Cardiac fibroblast (primary cell): ENCODE results near the gene UNC45A.

Experiments used
- DNase-seq, 2 donors: peaks; one replicate each; pipeline versions ENCODE4 v3.0.0 to v3.0.0-alpha.2; 2010; ENCODE audit warnings: low read depth in 2 of 2
- H3K4me3 ChIP-seq, 2 donors: replicated peaks in 1 of 2; 1 replicate in 1 of 2; 2 replicates in 1 of 2; pipeline ENCODE4 v1.5.1; 2011; ENCODE audit warnings: low read depth in 2 of 2, low read length in 2 of 2, mild to moderate bottlenecking in 2 of 2, moderate library complexity in 1 of 2
- TF ChIP-seq, protein P1 (sequence below): IDR thresholded peaks from one replicate; pipeline ENCODE4 v1.5.1; 2011; ENCODE audit warnings: low read depth, mild to moderate bottlenecking, low read length, inconsistent platforms

The UNC45A gene

DNA sequence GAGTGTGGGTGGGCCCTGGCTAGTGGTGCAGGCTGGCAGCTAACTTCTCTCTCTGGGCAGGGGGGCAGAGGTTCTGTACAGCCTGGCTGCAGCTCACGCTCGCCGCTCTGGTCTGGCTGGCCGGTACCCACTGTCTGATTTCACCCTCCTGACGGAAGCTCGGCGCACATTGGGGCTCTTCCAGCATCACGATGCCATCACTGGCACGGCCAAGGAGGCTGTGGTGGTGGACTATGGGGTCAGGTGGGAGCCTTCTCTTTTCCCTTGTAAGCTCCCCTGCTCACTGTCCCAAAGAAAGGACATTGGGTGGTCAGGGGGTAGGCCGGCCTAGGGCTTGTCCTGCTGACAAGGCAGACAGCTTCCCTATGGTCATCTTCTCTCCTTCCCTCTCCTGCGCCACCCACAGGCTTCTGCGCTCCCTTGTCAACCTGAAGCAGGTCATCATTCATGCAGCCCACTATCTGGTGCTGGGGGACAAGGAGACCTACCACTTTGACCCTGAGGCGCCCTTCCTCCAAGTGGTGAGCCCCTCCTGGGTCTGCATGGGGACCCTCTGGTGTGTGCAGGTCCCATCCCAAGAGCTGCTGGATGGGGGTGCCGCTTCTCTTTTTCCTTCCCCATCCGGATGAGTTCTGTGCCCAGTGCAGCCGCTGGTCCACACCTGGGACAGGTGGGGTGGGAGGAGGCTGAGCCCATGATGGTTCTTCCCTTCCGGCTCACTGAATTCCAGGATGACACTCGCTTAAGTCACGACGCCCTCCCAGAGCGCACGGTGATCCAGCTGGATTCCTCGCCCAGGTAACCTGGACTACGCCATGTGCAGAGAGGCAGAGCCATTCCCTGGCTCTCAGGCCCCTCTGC, 24.4 kb upstream of the UNC45A start:
- DNase-seq, result no peak
- TF ChIP-seq, protein P1, sequence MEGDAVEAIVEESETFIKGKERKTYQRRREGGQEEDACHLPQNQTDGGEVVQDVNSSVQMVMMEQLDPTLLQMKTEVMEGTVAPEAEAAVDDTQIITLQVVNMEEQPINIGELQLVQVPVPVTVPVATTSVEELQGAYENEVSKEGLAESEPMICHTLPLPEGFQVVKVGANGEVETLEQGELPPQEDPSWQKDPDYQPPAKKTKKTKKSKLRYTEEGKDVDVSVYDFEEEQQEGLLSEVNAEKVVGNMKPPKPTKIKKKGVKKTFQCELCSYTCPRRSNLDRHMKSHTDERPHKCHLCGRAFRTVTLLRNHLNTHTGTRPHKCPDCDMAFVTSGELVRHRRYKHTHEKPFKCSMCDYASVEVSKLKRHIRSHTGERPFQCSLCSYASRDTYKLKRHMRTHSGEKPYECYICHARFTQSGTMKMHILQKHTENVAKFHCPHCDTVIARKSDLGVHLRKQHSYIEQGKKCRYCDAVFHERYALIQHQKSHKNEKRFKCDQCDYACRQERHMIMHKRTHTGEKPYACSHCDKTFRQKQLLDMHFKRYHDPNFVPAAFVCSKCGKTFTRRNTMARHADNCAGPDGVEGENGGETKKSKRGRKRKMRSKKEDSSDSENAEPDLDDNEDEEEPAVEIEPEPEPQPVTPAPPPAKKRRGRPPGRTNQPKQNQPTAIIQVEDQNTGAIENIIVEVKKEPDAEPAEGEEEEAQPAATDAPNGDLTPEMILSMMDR, result no peak
- H3K4me3 ChIP-seq, result no peak overlapping the region

DNA sequence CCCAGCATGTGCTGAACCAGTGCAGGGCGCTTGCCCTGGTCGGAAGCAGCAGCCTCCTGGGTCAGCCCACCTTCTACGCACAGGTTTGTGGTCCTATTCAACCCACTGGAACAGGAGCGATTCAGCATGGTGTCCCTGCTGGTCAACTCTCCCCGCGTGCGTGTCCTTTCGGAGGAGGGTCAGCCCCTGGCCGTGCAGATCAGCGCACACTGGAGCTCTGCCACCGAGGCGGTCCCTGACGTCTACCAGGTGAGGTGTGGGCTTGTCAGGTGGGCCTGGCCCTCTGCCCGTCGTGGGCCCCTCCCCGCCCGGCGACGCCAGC, 23.8 kb upstream of the UNC45A start:
- no peak for DNase-seq
- no peak overlapping the region for H3K4me3 ChIP-seq
- TF ChIP-seq, protein P1, result no peak

DNA sequence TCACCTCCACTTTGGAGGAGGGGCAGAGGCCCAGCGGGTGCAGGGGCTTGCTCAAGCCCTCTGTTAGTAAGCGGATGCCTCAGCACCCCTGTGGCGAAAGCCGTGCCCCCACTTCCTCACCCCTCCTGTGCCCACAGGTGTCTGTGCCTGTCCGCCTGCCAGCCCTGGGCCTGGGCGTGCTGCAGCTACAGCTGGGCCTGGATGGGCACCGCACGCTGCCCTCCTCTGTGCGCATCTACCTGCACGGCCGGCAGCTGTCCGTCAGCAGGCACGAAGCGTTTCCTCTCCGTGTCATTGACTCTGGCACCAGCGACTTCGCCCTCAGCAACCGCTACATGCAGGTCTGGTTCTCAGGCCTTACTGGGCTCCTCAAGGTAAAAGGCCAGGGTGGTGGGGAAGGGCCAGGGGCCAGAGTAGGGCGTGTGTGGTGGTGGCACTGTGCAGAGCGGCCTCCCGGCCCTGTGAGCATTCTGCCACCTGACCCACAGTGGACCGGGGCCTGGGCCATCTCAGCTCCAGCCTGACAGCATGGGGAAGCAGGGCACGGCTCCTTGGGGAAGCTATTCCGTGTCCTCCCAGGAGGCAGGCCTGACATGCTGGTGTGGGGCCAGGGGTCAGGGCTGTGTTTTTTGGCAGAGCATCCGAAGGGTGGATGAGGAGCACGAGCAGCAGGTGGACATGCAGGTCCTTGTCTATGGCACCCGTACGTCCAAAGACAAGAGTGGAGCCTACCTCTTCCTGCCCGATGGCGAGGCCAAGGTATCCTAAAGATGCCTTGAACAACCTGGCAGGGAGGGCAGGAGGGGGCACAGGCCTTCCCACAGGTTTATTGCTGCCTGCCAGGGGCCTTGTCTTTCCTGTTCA, 22.9 kb upstream of the UNC45A start:
- no peak for DNase-seq
- TF ChIP-seq, protein P1, result no peak
- H3K4me3 ChIP-seq, result no peak overlapping the region

DNA sequence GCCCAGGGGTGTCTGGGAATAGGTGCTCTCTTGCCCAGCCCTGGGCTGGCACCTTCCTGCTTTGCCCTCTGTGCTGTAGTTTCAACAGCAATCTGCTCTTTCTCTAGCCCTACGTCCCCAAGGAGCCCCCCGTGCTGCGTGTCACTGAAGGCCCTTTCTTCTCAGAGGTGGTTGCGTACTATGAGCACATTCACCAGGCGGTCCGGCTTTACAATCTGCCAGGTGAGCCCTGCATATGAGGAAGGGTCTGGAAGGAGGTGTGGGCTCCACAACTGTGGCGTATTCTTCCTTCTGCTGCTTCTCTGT, 22.4 kb upstream of the UNC45A start:
- H3K4me3 ChIP-seq, result no peak overlapping the region
- TF ChIP-seq, protein P1, result no peak

DNA sequence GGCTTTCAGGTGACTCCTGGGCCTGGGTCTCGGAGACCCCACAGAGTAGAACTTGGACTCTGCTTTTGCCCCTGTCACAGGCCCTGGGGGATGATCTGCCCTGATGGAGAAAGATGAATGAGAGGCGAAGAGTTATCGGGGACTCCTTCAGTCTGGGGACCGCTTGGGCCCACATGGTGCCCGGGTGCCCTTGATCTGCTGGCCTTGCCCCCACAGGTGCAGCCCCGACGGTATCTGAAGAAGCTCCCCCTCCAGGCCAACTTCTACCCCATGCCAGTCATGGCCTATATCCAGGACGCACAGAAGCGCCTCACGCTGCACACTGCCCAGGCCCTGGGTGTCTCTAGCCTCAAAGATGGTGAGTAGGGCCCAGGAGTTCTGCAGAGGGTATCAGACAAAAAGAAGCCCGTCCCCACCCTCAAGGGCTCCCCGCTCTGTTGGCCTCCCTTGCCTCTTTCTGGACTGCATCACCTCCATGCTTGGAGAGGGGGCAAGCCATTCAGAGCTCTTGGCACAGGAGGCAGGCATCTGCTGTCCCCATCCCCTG, 21.6 kb upstream of the UNC45A start:
- TF ChIP-seq, protein P1, result no peak
- no peak overlapping the region for H3K4me3 ChIP-seq
- no peak for DNase-seq

More for the DNA sequence above, 22.4 kb upstream of the UNC45A start:
- DNase-seq, result no peak

DNA sequence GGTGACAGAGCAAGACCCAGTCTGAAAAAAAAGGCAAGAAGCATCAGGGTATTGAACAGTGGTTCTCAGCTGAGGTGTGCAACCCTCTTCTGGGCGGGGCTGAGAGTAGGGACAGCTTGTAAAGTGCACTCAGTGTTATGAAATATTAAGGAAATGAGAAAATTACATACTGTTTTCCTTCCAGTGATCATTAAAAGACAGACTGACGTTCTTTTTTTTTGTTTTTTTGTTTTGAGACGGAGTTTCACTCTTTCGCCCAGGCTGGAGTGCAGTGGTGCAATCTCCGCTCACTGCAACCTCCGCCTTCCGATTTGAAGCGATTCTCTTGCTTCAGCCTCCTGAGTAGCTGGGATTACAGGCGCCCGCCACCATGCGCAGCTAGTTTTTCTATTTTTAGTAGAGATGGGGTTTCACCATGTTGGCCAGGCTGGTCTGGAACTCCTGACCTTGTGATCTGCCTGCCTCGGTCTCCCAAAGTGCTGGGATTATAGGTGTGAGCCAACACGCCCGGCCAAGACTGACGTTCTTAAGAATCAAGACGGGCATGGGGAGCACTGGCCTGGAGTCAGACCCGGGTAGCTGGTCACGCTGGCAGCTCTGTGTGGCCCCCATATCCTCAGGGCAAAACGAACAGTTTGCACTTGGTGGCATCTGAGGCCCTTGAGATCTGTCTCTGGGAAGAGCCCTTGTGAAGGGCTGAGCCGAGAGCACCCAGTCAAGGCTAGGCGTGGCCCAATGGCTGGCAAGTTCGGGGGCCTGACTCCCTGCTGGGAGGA, 20.6 kb upstream of the UNC45A start:
- no peak for DNase-seq
- H3K4me3 ChIP-seq, result no peak overlapping the region
- TF ChIP-seq, protein P1, result no peak
